Measurements from ENCODE around the gene PRKAB2. TPM values are rescaled to one million over a fixed set of nuclear protein-coding genes. Genes with fewer than 3 reads are reported as not detected.
A peak's percentile ranks its signal among the peaks of the same experiment; 100 is the strongest.
"Not testable (repeated sequence)": the region's sequence is repeated elsewhere in the genome, so short reads cannot be mapped to it uniquely, and the experiment has no call there.

The PRKAB2 gene
- total RNA-seq: 3.0 and 3.3 TPM in 2 replicates

DNA sequence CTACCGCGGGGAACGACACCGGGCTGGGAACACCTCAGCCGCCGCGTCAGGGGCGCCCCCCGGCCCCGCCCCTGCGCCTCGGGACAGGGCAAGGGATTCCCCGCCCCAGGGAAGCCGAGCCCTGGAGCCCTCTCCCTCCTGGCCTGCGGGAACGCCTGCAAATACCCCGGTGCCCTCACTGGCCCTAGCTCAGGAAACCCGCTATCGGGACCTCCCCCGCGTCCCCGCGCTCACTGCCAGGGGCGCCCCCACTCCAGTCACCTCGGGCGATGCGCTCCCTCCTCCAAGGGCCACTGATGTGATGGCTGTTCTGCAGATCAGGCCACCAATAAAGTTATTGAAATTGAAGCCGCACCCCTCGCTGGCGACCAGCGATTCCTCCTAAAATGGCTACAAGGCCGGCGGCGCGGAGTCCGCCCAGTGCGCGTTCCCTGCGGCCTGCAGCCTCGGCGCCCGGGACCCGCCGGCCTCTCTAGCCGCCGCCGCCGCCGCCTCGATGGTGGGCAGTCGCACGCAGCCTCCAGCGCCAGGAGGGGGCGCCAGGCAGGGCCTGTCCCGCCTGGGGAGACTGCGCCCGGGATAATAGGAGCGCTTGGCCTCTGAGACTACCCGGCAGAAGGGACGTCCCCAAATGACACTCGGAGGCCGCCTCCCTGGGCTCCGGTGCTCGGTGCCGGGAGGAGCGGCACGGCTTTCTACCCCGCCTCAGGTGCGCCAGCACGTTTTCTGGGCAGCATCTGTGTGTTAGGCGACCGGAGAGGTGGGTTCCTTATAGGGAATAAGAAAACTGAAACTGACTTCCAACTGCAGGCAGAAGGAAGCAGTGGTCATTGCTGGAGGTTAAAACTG is at the start of gene PRKAB2:
TSS of gene PRKAB2 (minus strand) at position 303 of the 849 bp plus-strand sequence. CDS start 326 bp downstream, outside the sequence.
- DNase-seq (ENCODE audit: low read depth in 2 of 2): peak; percentile 98 to 99

GRCh38 chr1:147218606-147219005 is 46.3 kb upstream of the PRKAB2 start:
- no peak for DNase-seq (ENCODE audit: low read depth in 2 of 2)

- DNase-seq (ENCODE audit: low read depth in 2 of 2): no peak
Observed at GRCh38 chr1:147217141-147217540, 44.9 kb upstream of the PRKAB2 start.

GRCh38 chr1:147216124-147216523 is 43.9 kb upstream of the PRKAB2 start:
- DNase-seq (ENCODE audit: low read depth in 2 of 2): no peak

DNA sequence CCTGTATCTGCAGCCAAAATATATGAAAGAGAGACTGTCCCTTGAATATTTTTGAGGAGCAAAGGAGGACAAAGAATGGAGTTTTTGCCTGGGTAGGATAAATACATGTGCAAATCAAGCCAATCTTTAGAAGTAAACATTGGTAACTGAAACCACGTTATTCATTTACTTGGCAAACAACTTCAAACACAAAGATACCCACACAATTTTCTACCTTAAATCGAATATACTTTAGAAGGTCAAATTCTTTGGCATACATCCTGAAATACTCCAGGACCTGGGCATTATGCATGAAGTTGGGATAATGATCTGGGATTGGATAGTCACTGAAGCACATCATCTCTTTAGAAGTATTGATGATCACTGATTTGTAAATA is 43.3 kb upstream of the PRKAB2 start:
- DNase-seq (ENCODE audit: low read depth in 2 of 2): no peak

DNA sequence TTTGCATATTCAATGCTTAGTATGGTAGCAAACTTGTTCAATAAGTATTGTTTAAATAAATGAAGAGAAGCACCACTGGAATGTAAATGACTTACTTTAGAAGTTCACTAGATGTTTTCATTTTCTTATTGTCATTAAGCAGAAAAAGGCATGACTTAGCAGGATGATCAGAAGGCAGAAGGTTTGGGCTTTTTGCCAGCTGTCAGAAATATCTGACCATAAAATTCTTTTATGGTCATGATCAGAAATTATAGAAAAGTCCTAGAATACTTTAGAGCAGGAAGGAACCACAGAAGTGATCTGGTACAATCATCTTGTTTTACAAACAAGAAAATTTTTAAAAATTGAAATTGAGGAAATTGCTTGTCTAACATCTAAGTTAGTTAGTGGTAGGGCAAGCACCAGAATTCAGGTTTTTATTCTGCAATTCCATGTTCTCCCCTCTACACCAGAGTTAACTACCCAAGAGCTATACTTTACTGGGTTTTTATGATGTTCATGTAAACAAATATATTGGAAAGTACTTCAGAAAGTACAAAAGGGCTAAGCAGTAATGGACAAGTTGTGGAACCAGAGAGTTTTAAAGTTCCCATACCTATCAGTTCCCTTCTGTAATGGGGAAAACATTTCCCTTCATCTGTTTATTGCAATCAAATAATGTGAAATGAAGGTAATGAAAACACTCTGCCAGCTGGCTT is 42.7 kb upstream of the PRKAB2 start:
- no peak for DNase-seq (ENCODE audit: low read depth in 2 of 2)

GRCh38 chr1:147214325-147214724 is 42.1 kb upstream of the PRKAB2 start:
- no peak for DNase-seq (ENCODE audit: low read depth in 2 of 2)

GRCh38 chr1:147213271-147213670 is 41.0 kb upstream of the PRKAB2 start:
- no peak for DNase-seq (ENCODE audit: low read depth in 2 of 2)

DNA sequence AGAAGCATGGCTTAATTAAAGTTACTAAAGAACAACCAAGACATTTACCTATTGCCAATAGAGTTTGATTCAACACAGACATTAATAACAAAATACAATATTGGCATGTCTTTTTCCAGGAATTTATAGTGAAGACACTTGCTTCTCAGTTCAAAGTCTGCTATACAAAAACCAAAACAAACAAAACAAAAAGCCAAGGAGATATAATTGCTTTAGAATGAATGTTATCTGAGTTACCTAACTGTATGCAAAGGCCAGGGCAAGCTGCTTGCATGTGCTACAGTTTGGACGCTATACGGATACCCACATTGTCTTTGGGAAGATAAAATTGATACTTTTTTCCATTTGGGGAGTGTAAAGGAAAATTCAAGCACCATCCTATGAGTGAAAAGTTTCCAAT is 39.3 kb upstream of the PRKAB2 start:
- DNase-seq (ENCODE audit: low read depth in 2 of 2): no peak

DNA sequence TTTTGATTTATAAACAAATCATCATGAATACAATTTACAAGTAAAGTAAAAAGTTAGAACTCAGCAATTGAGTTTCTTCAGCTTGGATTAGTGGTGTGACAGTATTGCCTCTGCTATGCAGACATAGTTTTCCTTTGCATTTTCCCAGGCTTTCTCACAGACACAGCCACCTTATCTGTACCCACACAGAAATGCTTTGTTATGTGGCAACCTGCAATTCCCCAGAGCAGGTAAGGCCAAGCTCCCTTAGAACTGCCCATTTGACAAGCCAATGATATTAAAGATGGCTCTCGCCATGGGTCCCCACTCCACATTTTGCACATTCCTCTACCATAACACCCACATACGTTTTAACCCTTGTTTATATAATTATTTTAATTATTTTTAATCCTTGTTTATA is 38.7 kb upstream of the PRKAB2 start:
- no peak for DNase-seq (ENCODE audit: low read depth in 2 of 2)

DNA sequence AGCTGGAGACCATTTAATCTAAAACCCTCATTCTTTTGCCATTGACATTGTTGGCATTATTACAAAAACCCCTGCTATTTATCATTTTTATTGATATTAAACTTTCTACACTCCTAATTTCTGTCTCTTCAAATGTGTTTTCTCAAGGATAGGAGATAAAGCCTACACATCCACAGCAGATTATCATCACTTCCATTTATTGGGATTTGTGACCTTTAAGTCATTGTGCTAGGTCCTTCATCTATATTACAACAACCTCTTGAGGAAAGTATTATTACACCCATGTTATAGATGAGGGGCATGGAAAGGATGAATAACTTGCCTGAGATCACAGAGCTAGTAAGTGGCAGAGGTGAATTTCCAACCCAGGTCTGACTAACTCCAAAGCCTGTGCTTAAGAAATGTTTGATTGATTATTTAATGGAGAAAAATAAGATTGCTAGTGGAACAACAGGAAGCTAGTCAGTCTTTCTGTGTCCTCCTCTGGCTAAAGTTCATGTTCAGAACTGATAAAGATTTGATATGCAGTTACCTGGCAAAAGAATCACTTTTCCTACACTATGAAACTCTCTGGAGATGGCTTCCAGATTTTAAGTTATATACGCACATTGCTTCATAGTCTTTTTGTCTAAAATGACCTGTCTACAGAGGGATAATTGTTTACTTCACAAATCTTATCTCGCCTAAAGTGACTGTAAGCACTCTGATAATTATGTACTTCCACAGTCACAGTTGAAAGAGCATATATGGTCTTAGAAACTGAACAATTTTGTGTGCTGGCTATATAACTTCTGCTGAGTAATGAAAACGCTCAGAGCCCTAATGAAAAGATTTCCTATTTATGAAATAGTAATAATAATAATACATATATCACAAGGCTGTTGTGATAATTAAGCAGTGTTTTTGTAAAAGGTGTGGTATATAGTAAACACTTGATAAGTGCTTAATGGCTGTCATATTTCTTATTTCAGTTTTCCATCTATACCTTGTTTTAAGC is 37.9 kb upstream of the PRKAB2 start:
- DNase-seq (ENCODE audit: low read depth in 2 of 2): no peak

GRCh38 chr1:147208619-147209018 is 36.3 kb upstream of the PRKAB2 start:
- DNase-seq (ENCODE audit: low read depth in 2 of 2): no peak

- DNase-seq (ENCODE audit: low read depth in 2 of 2): no peak
Observed at GRCh38 chr1:147207192-147207591, 34.9 kb upstream of the PRKAB2 start.

GRCh38 chr1:147204080-147204479 is 31.8 kb upstream of the PRKAB2 start:
- DNase-seq (ENCODE audit: low read depth in 2 of 2): no peak

- DNase-seq (ENCODE audit: low read depth in 2 of 2): no peak
Observed at GRCh38 chr1:147202576-147202975, 30.3 kb upstream of the PRKAB2 start.

- no peak for DNase-seq (ENCODE audit: low read depth in 2 of 2)
Observed at GRCh38 chr1:147201786-147202185, 29.5 kb upstream of the PRKAB2 start.

DNA sequence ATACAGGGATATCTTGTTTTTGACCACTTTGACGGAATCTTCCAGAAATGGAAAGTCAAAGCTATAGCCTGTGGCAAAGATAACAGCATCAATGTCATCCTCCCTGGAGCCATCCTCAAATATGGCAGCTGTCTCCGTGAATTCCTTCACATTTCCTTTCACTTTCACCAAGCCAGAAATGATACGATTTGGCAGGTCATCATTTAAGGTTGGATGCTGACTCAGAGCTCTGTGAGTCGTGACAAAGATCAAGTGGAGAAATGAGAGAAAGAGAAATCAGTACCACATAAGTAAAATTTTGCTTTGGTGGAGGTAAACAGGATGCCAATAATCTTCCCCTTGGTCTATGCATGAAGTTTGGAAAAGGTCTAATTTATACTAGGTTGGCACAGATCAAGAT is 29.0 kb upstream of the PRKAB2 start:
- no peak for DNase-seq (ENCODE audit: low read depth in 2 of 2)

DNA sequence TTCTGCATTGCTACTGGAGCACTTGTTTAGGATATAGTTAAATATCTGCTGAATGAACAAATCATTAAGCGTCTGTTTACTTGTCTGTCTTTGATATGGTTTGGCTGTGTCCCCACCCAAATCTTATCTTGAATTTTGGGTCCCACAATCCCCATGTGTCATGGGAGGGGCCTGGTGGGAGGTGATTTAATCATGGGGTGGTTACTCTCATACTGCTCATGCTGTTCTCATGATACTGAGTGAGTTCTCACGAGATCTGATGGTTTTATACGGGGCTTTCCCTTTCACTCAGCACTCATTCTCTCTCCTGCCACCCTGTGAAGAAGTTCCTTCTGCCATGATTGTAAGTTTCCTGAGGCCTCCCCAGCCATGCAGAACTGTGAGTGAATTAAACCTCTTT is 25.1 kb upstream of the PRKAB2 start:
- not testable (repeated sequence) for DNase-seq (ENCODE audit: low read depth in 2 of 2)

GRCh38 chr1:147189514-147189913 is 17.2 kb upstream of the PRKAB2 start:
- DNase-seq (ENCODE audit: low read depth in 2 of 2): no peak

- no peak for DNase-seq (ENCODE audit: low read depth in 2 of 2)
Observed at GRCh38 chr1:147185432-147185831, 13.2 kb upstream of the PRKAB2 start.

- peak in 1 of 2 donors; percentile 36 for DNase-seq (ENCODE audit: low read depth in 2 of 2)
Observed at GRCh38 chr1:147177611-147178380, 5.5 kb upstream of the PRKAB2 start.
